MCF 10A (cell line): ENCODE measurements around the gene LSG1. TPM values are rescaled to one million over a fixed set of nuclear protein-coding genes. Genes with fewer than 3 reads are reported as not detected.
"Not testable (repeated sequence)": the region's sequence is repeated elsewhere in the genome, so short reads cannot be mapped to it uniquely, and the experiment has no call there.

Source experiments
- BruUV-seq: library from RNA; stranded (reverse); fragments of 400-500 nt; replicated peaks from 2 replicates; lab custom pipeline; 2021; lab: Mats Ljungman, UMichigan
- CTCF ChIA-PET: fragments of 300-600 bp; sonication (Branson Sonifier 250); formaldehyde crosslinking; extraction: SDS; loops from one replicate; lab custom pipeline; 2021; ENCODE audit warnings: antibody characterized with exemption, inconsistent platforms; lab: Yijun Ruan, JAX
- POLR2A ChIA-PET: fragments of 300-600, 350-650 bp; sonication (Branson Sonifier 250); formaldehyde crosslinking; extraction: SDS; loops from one replicate; lab custom pipeline; 2020; ENCODE audit warnings: antibody characterized with exemption, inconsistent platforms; lab: Yijun Ruan, JAX
- DNase-seq: peaks from one replicate; pipeline ENCODE4 v3.0.0-alpha.2; 2018; ENCODE audit not compliant: unreplicated experiment
- H3K27ac Mint-ChIP-seq: one replicate; pipeline ENCODE4 v1.8.0; 2022; ENCODE audit warnings: mild to moderate bottlenecking, low read depth, mixed read lengths; ENCODE audit not compliant: unreplicated experiment
- H3K27me3 Mint-ChIP-seq: one replicate; pipeline ENCODE4 v1.8.0; 2022; ENCODE audit warnings: mixed read lengths; ENCODE audit not compliant: insufficient read depth, unreplicated experiment
- H3K36me3 Mint-ChIP-seq: one replicate; pipeline ENCODE4 v1.8.0; 2022; ENCODE audit warnings: mild to moderate bottlenecking, moderate library complexity, mixed read lengths; ENCODE audit not compliant: insufficient read depth, unreplicated experiment
- H3K4me1 Mint-ChIP-seq: one replicate; pipeline ENCODE4 v1.8.0; 2022; ENCODE audit warnings: mixed read lengths; ENCODE audit not compliant: insufficient read depth, unreplicated experiment
- H3K4me3 Mint-ChIP-seq: one replicate; pipeline ENCODE4 v1.8.0; 2022; ENCODE audit warnings: mild to moderate bottlenecking, moderate library complexity, mixed read lengths; ENCODE audit not compliant: unreplicated experiment
- H3K9me3 Mint-ChIP-seq: one replicate; pipeline ENCODE4 v1.8.0; 2022; ENCODE audit warnings: mixed read lengths; ENCODE audit not compliant: unreplicated experiment
- CTCF ChIP-seq: fragments of 200-600 bp; IDR thresholded peaks from one replicate; pipeline ENCODE4 v1.8.0; 2022; ENCODE audit warnings: antibody characterized with exemption, mild to moderate bottlenecking; ENCODE audit not compliant: unreplicated experiment
- intact Hi-C: fragments of 100-400 bp; cut with micrococcal nuclease; formaldehyde crosslinking; loops from 2 replicates; pipeline ENCODE4 v1.14.1; 2022
- total RNA-seq: library from RNA; stranded (reverse); gene quantifications from 2 replicates; pipeline ENCODE4 v1.2.3, GENCODE V29; 2022

LSG1 gene
- total RNA-seq, 1 experiment from 2014 or later = 35.1 TPM

DNA sequence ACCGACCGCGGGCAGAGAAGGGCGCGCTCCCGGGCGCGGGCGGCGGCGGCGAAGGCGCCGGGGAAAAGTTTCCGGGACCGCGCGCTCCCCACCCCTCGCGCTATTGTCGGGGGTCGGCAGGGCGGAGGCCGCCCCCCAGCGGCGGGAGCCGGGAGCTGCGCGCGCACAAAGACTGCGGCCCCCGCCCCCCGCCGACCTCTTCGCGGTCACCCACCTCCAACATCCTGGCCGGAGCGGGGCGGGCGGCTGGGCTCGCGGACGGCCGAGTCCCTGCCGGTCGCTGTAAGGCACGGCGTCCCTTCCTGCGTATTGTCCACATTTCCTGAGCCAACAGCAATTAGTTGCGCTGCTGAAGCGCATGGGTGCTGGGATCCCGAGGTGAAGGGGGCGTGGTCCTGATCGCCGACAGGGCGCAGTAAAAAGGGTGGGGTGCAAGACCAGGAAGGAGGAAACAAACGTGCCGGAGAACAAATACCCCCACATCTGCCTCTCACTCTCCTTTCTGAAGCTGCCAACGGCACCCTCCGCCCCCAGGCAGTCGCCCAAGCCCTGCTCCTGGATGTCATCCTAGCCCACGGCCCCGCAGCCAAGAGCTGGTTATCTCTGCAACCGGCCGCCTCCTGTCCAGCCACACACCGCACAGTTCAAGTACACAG lies 38.5 kb downstream of the LSG1 start, which contains the start of gene TMEM44:
TMEM44 (minus strand) TSS at position 71 of the 656 bp plus-strand sequence. CDS start 204 bp downstream, outside the sequence.
- H3K27me3 Mint-ChIP-seq = no peaks in the 10 kb centered on the region
- POLR2A ChIA-PET = interaction anchor here (0.6 to 2.6 kb wide), 13 partner anchors 9 to 1467 kb away, joined by 3 to 14 read pairs (median 3); partner anchors contain the start of gene LSG1
- intact Hi-C loops = loop anchor here (1.0 kb wide), 1 partner anchor 161 kb away; no protein-coding TSS in a partner anchor
- peak within 1 kb of the TSS; percentile 92 for H3K4me3 Mint-ChIP-seq
- peak; percentile 70 for TF ChIP-seq CTCF
- no peaks in the 10 kb centered on the region for H3K36me3 Mint-ChIP-seq
- no peaks in the 10 kb centered on the region for H3K9me3 Mint-ChIP-seq
- CTCF ChIA-PET = interaction anchor here (1.0 to 1.8 kb wide), 5 partner anchors 9 to 638 kb away, joined by 3 to 13 read pairs (median 3); partner anchors contain the start of gene XXYLT1
- no TSS peak for BruUV-seq
- DNase-seq = peak; percentile 77
- H3K4me1 Mint-ChIP-seq = peaks cover 6% of the 10 kb centered on the region
- H3K27ac Mint-ChIP-seq = no peak within 1 kb of the TSS

- no peak for TF ChIP-seq CTCF
- H3K4me3 Mint-ChIP-seq = peak overlapping the region; percentile 92
- no TSS peak for BruUV-seq
- no peak overlapping the region for H3K27ac Mint-ChIP-seq
- no peaks in the 10 kb centered on the region for H3K36me3 Mint-ChIP-seq
- no peaks in the 10 kb centered on the region for H3K27me3 Mint-ChIP-seq
- CTCF ChIA-PET = interaction anchor here (0.6 to 1.8 kb wide), 5 partner anchors 14 to 639 kb away, joined by 3 to 13 read pairs (median 4); partner anchors contain the start of gene XXYLT1
- peak; percentile 54 for DNase-seq
- peaks cover 6% of the 10 kb centered on the region for H3K4me1 Mint-ChIP-seq
- POLR2A ChIA-PET = interaction anchor here (0.6 to 2.6 kb wide), 5 partner anchors 10 to 1468 kb away, joined by 3 to 14 read pairs (median 6); partner anchors contain the start of gene LSG1
- no peaks in the 10 kb centered on the region for H3K9me3 Mint-ChIP-seq
- intact Hi-C loops = loop anchor here (1.0 kb wide), 1 partner anchor 161 kb away; no protein-coding TSS in a partner anchor
Observed at GRCh38 chr3:194632809-194633348, 39.1 kb downstream of the LSG1 start.

GRCh38 chr3:194632226-194632808 lies 39.7 kb downstream of the LSG1 start:
- no peak for TF ChIP-seq CTCF
- H3K4me1 Mint-ChIP-seq = peaks cover 6% of the 10 kb centered on the region
- H3K9me3 Mint-ChIP-seq = no peaks in the 10 kb centered on the region
- BruUV-seq = TSS peak; percentile 46
- no peaks in the 10 kb centered on the region for H3K27me3 Mint-ChIP-seq
- peak overlapping the region; percentile 92 for H3K4me3 Mint-ChIP-seq
- POLR2A ChIA-PET = interaction anchor here (2.6 kb wide), 1 partner anchor 40 kb away, joined by 14 read pairs; the partner anchor contains the start of gene LSG1
- DNase-seq = no peak
- no peaks in the 10 kb centered on the region for H3K36me3 Mint-ChIP-seq
- CTCF ChIA-PET = interaction anchor here (0.6 to 1.2 kb wide), 3 partner anchors 34 to 639 kb away, joined by 3 to 4 read pairs (median 4); partner anchors contain the start of gene XXYLT1
- no peak overlapping the region for H3K27ac Mint-ChIP-seq
- intact Hi-C loops = no loop called here

DNA sequence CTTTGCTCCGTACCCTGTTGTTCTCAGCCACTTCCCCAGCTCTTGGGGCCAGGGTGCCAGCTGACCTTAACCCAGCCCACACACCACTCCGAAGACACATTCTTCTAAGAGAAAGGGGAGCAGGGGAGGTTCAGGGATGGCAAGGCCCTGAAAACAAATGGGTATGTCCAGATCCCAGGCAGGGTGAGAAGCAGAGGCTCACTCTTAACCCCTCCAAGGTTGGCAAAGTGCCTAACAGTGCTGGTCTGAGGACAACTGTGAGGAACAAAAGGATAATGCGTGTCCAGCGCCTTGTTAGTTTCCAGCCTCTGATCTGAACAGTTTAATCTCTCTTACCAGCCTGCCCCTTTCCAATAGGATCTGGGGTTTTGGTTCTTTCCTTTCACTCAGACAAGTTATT lies 40.3 kb downstream of the LSG1 start:
- no peaks in the 10 kb centered on the region for H3K27me3 Mint-ChIP-seq
- H3K4me3 Mint-ChIP-seq = no peak overlapping the region
- ChIA-PET POLR2A (no interaction called here), CTCF (no interaction called here)
- BruUV-seq = no TSS peak
- H3K4me1 Mint-ChIP-seq = peaks cover 6% of the 10 kb centered on the region
- H3K9me3 Mint-ChIP-seq = no peaks in the 10 kb centered on the region
- no peak overlapping the region for H3K27ac Mint-ChIP-seq
- DNase-seq = no peak
- intact Hi-C loops = no loop called here
- no peak for TF ChIP-seq CTCF
- no peaks in the 10 kb centered on the region for H3K36me3 Mint-ChIP-seq

DNA sequence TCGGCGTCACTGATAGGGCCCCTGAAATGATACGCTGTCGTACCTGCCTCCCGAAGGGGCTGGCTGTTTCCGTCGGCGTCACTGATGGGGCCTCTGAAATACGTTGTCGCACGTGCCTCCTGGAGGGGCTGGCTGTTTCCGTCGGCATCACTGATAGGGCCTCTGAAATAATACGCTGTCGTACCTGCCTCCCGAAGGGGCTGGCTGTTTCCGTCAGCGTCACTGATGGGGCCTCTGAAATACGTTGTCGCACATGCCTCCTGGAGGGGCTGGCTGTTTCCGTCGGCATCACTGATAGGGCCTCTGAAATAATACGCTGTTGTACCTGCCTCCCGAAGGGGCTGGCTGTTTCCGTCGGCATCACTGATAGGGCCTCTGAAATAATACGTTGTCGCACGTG lies 41.3 kb downstream of the LSG1 start:
- CTCF ChIA-PET, H3K36me3 Mint-ChIP-seq, POLR2A ChIA-PET, intact Hi-C loops, BruUV-seq, H3K27me3 Mint-ChIP-seq, DNase-seq, H3K9me3 Mint-ChIP-seq, H3K4me1 Mint-ChIP-seq, H3K4me3 Mint-ChIP-seq, H3K27ac Mint-ChIP-seq: not testable (repeated sequence)
